ENCODE measurements around the gene HEATR1. TPM values are rescaled to one million over a fixed set of nuclear protein-coding genes. Genes with fewer than 3 reads are reported as not detected.

Gene HEATR1
- total RNA-seq, 1 experiment from 2014 or later = 66.5 TPM

GRCh38 chr1:236518322-236518721, 86.0 kb downstream of the HEATR1 start:
- POLR2A ChIA-PET = no interaction called here
- no peak for TF ChIP-seq POLR2AphosphoS5 (IDR thresholded peaks at IDR 0.05; ENCODE audit: low read depth, low read length)
- TF ChIP-seq SIN3A (IDR thresholded peaks at IDR 0.05; ENCODE audit: borderline replicate concordance, insufficient read depth, low read depth, low read length) = no peak
- TF ChIP-seq REST (IDR thresholded peaks at IDR 0.05; ENCODE audit: insufficient read depth in 1 of 2, low read depth in 2 of 2, low read length in 1 of 2) = no peak
- no peak for TF ChIP-seq CTCF (IDR thresholded peaks at IDR 0.05)
- no peak for TF ChIP-seq TCF7L2 (IDR thresholded peaks at IDR 0.05; ENCODE audit: low read depth, low read length)
- H3K4me3 ChIP-seq (ENCODE audit: low read depth in 2 of 2, low read length in 2 of 2) = no peak overlapping the region
- no peak for ATAC-seq
- peaks cover 61% of the 10 kb centered on the region for H3K4me1 ChIP-seq (ENCODE audit: control insufficient read depth, insufficient read depth, low read length)
- TSS peak; percentile 84 for BruUV-seq (replicated peaks)
- H3K36me3 ChIP-seq (ENCODE audit: control insufficient read depth, insufficient read depth, low read length) = no peaks in the 10 kb centered on the region
- intact Hi-C loops (cut with micrococcal nuclease; ENCODE audit: unreplicated experiment) = no loop called here
- DNase-seq (ENCODE audit: low read depth, low spot score) = no peak
- peak overlapping the region; percentile 100 for H3K27ac ChIP-seq (ENCODE audit: low read length)
- H3K27me3 ChIP-seq (ENCODE audit: control insufficient read depth, insufficient read depth, low read length) = no peaks in the 10 kb centered on the region
- H3K9me3 ChIP-seq (ENCODE audit: control insufficient read depth, insufficient read depth, low read depth, low read length) = no peaks in the 10 kb centered on the region
- in situ Hi-C loops (cut with HindIII; ENCODE audit: low pct_unique_long_range_greater_than_20kb, low sequenced_read_pairs) = no loop called here
- CTCF ChIA-PET = interaction anchor here (0.7 kb wide), 1 partner anchor 35 kb away, joined by 4 read pairs; no protein-coding TSS in a partner anchor

- CTCF ChIA-PET = no interaction called here
- peak overlapping the region; percentile 3 to 47; a peak in 3 of 4 replicates for H3K4me3 ChIP-seq (ENCODE audit: low read depth in 2 of 2, low read length in 2 of 2)
These were observed 87.2 kb downstream of the HEATR1 start for GRCh38 chr1:236516929-236517704.

More at GRCh38 chr1:236516929-236517704, 87.2 kb downstream of the HEATR1 start:
- POLR2A ChIA-PET = interaction anchor here (0.6 kb wide), 2 partner anchors 16 to 281 kb away, joined by 3 to 4 read pairs; no protein-coding TSS in a partner anchor
- peak overlapping the region; percentile 100 for H3K27ac ChIP-seq (ENCODE audit: low read length)
- no peaks in the 10 kb centered on the region for H3K9me3 ChIP-seq (ENCODE audit: control insufficient read depth, insufficient read depth, low read depth, low read length)
- no peaks in the 10 kb centered on the region for H3K27me3 ChIP-seq (ENCODE audit: control insufficient read depth, insufficient read depth, low read length)
- in situ Hi-C loops (cut with HindIII; ENCODE audit: low pct_unique_long_range_greater_than_20kb, low sequenced_read_pairs) (no loop called here), intact Hi-C loops (cut with micrococcal nuclease; ENCODE audit: unreplicated experiment) (no loop called here)
- peak; percentile 64 for TF ChIP-seq POLR2AphosphoS5 (IDR thresholded peaks at IDR 0.05; ENCODE audit: low read depth, low read length)
- peak; percentile 88 for TF ChIP-seq TCF7L2 (IDR thresholded peaks at IDR 0.05; ENCODE audit: low read depth, low read length)
- TF ChIP-seq CTCF (IDR thresholded peaks at IDR 0.05) = no peak
- TF ChIP-seq SIN3A (IDR thresholded peaks at IDR 0.05; ENCODE audit: borderline replicate concordance, insufficient read depth, low read depth, low read length) = no peak
- no peak for TF ChIP-seq REST (IDR thresholded peaks at IDR 0.05; ENCODE audit: insufficient read depth in 1 of 2, low read depth in 2 of 2, low read length in 1 of 2)
- no peaks in the 10 kb centered on the region for H3K36me3 ChIP-seq (ENCODE audit: control insufficient read depth, insufficient read depth, low read length)
- H3K4me1 ChIP-seq (ENCODE audit: control insufficient read depth, insufficient read depth, low read length) = peaks cover 58% of the 10 kb centered on the region
- no peak for DNase-seq (ENCODE audit: low read depth, low spot score)
- BruUV-seq (replicated peaks) = no TSS peak
- ATAC-seq = peak; percentile 82
